Activated gamma-delta T cell treated with Interleukin-2 at 50 U/mL for 16 hours (primary cell): ENCODE measurements around the gene PDIA5.
"Not testable (repeated sequence)": the region's sequence is repeated elsewhere in the genome, so short reads cannot be mapped to it uniquely, and the experiment has no call there.

Experiments
- DNase-seq: peaks from one replicate; pipeline ENCODE4 v3.0.0-alpha.2; 2020

PDIA5 gene

DNA sequence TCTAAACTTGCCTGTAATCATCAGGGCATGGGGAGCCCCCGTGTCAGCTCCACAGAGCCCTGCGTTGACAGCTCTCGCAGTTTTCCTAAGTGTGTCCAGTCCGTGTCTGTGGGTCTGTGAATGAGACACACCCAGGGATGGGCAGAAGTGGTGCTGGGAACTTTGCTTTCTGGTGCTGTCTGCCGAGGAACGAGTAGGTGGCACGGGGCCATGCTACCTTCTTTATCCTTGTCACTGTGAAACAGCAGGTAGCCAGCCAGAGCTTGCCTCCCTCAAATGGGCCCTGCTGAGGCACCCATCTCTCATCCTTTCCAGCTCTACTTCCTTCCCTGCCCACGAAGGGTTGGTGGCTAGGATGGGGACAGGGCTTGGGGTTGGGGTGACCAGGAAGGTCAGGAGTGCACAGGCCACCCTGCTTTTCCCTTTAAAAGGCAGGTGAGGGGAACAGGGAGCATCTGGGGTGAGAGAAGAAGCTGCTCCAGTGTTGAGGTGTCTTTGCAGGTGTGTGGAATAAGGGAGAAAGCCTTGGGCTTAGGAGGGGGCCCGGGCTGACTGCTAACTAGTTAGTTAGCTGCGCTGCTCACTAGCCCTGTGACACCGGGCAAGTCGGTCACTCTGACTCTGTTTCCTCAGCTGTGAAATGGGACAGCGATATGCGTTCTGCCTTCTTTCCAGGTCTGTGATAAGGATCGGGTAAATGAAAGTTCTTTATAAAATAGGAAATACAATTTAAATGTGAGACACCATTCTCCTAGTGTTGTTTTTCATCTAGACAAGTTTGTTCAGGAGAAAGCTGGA, 27.9 kb downstream of the PDIA5 start:
- DNase-seq: no peak

- no peak for DNase-seq
These were observed 29.3 kb downstream of the PDIA5 start for GRCh38 chr3:123096126-123096525.

- DNase-seq: no peak
These were observed 29.9 kb downstream of the PDIA5 start for GRCh38 chr3:123096731-123097130.

DNA sequence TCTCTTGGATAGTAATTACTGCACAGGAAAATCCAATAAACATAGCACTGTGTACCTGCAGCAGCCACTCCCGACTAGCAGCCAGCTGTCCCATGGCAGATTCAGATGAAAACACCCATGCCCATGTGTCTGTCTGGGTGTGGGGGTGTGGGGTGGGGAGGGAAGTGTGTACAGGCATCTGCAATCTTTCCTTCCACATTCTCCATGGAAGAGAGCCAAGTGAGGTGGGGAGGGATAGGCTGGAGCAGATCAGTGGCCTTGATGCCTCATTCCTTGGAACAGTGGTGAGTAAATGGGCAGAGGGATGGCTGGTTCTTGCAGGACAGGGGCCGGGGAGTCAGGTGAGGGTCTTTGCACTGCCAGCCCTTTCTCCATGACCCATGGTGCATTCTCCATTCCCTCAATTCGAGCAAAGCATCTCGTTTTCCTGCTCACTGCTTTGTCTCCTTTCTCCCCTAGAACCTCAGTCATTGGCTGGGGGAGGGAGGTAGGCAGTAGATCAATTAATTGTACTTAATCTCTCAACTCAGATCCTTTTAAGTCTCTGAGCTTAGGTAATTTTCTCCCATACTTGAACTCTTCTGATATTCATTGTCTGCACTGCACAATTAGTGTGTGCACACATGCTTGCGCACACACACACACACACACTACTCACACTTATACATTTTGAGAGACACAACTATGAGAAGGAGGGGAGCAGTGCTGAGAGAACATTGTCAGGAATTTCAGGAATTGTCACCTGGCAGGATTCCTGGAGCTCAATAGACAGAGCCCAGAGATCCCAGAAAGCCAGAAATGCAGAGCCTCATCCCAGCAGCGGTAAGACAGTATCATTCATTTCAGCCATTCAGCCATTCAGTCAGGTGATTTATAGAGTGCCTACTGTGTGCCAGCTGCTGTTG, 31.9 kb downstream of the PDIA5 start:
- DNase-seq: no peak

- no peak for DNase-seq
These were observed 32.7 kb downstream of the PDIA5 start for GRCh38 chr3:123099331-123100192.

GRCh38 chr3:123100193-123100776, 33.5 kb downstream of the PDIA5 start:
- no peak for DNase-seq

DNA sequence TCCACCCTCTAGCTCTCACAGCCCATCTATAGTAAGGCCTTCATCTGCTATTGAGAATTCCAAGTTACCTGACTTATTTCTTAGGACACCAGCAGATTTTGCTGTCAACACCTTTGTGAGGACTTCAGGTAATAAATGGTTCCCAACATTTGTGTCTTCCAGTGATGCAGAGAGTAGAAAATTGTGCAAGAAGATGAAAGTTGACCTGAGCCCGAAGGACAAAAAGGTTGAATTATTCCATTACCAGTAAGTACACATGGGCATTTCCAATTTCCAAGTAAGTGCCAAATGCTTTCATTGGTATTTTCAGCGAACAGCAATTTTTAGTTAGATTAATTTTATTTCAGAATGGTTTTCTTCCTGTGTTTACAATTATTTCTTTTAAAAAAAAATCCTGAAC, 35.4 kb downstream of the PDIA5 start:
- DNase-seq: no peak

DNA sequence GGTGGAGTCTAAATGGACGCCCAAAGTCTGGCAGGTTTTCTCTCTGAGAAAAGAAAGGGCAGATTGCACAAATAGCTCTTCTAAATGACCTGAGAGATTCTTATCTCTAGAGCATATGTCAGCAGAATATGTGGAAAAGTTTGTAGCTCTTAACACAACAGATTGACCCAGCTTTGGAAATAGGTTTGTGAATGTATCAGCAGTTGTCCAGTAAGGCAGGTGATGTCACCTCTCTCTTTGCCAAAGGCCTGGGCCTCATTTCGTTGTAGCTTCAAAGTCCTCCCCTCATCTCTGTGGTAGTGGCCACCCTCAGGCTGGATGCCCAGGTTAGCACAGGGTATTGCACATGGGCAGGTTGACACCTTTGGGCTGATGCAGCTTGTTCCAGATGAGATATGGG, 36.0 kb downstream of the PDIA5 start:
- no peak for DNase-seq

DNA sequence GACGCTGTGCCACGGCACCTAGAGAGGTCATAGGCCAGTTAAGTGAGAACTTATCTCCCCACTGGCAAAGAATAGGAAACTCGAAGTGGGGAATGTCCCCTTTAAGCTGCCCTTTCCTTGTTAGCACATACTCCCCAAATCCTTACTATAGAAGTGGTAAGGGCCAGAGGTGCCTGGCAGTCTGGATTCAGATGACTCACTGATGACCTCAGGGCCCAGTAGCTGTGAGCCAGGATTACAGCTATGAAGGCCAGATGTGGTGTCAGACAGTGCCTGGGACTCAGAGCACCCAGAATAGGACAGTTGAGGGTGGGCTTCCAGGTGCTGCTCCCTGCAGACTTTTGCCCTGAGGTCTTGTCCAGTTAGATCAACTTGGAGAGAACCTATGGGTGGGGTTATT, 37.7 kb downstream of the PDIA5 start:
- no peak for DNase-seq

DNA sequence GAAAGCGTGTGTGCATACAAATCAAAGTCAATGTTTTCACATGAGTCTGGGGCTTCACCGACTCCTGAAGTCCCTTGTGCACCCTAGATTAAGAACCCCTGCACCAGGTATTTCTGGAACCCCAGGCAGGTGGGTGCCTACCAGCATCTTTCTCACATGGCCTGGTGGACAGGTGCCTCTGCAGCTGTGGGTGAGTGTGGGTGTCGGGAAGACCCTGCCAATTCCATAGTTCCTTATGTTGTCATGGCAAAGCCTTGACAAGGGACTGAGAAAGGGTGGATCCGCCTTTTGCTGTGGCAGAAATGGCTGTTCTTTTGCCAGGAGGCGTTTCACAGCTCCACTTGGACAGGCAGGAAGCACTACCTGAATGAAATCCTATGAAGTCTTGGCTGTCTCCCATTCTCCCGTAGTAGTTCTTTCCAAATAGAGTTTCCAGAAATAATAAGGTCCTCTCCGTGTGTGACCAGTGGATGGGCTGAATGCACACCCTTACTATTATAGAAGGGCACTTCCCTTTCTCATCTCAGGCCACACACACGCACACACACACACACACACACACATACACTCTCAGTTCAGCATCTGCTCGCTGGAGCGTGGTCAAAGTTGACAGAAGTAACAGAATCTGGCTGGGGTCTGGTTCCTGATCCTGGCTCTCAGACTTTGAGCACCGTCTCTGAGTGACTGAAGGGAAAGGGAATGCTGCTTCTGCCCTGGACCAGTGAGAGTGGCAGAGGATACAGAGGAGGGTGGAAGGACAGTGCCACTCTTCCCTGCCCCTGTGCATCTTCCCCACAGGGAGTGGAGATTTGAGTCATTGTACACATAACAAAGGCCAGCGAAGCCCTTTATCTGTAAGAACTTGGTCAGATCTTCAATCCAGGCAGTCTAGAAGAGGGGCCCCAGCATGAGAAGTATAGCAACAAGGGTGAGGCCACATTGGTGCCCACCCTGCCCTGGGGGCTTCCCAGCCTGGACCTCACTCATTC, 38.7 kb downstream of the PDIA5 start:
- no peak for DNase-seq

GRCh38 chr3:123110282-123110975, 43.6 kb downstream of the PDIA5 start:
- DNase-seq: no peak

DNA sequence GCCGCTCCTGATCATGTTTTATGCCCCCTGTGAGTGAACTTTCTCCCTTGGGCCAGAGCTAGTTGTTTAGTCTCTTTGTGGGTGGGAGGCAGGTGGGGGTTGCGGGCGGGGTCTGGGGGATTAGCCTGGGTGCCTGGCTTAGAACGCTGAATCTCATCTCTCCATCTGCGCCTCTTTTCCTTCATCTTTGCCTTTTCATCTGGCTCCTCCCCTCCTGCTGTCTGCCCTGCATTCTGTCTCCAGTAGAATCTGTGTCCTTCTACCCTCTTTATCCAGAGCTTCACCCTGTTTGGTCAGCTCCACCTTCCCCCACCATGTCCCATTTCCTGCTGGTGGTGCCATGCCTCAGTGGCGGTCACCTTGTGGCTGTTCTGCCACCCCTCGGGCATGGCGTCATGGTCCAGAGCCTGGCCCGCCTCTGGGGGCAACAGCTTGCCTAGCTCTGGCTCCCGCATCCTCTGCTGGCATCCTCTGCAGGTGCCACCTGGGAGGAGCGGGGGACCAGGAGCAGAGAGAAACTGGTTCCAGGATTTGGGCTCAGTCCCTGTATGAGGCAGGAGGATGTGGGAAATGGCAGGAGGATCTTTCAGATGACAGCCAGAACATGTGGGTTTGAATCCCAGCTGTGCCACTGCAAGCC, 44.3 kb downstream of the PDIA5 start:
- no peak for DNase-seq

DNA sequence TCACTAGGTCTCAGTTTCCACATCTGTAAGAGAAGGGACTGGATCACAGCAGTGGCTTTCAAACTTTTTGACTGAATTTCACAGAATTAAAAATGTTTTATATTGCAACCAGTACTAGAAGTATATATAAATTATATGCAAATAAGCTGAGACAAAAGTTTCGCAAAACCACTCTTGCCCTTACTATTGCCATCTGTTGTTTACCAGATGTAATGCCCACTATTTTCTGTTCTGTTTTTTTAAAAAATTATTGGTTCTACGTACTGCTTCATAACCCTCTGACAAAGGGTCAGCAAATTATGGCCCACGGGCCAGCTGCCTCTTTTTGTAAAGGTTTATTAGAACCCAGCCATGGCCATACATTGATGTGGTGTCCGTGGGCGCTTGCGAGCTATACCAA, 44.8 kb downstream of the PDIA5 start:
- no peak for DNase-seq

DNA sequence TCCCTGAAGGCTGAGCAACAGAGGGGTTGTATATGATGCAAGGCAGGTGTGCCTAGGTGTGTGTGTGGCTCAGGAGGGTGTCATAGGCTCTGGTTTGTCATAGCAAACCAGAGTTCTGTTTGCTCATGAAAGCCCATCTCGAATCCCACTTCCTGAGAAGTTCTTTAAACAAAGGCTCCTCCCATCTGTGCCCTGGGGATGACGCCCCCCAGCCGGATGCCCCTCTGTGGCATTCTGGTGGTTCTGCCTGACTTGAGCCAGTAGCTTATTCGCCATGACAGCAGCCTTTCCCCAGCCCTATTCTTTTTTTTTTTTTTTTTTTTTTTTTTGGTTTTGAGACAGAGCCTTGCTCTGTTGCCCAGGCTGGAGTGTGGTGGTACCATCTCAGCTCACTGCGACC, 45.4 kb downstream of the PDIA5 start:
- DNase-seq: no peak

- not testable (repeated sequence) for DNase-seq
These were observed 45.8 kb downstream of the PDIA5 start for GRCh38 chr3:123112656-123113055.

GRCh38 chr3:123113889-123114450, 47.1 kb downstream of the PDIA5 start:
- DNase-seq: no peak

DNA sequence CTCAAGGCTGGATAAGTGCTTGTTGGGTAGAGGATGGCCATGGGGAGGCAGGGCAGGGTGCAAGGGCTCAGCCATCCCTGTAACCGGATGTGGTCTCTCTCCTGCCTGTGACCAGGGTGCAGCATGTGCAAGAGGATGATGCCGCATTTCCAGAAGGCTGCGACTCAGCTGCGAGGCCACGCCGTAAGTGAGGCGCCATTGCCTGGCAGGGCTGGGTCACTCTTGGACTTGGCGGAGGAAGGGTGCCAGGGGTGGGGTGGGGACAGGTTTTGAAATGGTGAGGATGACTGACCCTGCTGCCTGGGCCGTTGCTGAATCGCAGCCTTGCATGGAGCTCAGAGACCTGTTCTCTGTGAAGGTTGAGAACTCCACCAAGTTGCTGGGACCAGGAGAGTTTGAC, 49.3 kb downstream of the PDIA5 start:
- no peak for DNase-seq

DNA sequence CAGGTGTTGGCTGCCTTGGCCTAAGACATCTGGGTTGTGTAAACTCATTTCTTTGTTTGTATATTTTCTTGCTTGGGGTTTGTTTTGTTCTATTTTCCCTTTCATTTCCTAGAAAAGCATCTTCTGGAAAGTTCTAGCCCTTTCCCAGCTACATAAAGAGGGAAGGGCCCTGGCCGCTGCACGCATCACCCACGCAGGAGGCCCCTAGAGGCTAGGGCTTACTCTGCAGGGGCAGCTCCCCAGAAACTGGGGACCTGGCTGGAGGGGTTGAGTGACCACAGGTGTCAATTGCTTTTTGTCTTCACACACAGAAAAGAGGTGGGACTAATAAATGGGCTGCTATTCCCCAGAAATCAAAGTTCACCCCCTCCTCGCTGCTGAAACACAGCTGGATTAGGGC, 52.6 kb downstream of the PDIA5 start:
- DNase-seq: no peak

DNA sequence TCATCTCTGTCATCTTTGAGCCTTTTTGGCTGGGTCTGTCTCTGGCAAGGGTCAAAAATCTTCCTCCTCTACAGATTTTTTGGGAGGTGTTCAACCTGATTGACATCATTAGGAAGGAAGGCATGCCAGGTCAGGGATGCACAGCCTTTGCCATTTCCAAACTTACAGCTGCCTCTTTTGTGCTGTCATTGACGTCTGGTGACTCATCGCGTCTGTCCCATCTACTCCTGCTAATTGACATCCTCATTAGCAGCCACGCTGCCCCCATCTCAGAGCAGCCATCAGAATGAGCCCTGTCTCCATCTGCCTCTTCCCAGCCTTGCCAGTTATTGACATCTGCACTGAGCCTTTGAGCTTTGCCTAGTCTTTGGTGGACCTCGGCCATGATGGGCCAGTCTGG, 53.0 kb downstream of the PDIA5 start:
- DNase-seq: no peak

- no peak for DNase-seq
These were observed 53.7 kb downstream of the PDIA5 start for GRCh38 chr3:123120573-123120972.
